ENCODE measurements around the gene PPP2R2C. TPM values are rescaled to one million over a fixed set of nuclear protein-coding genes. Genes with fewer than 3 reads are reported as not detected.

The PPP2R2C gene
- total RNA-seq, 1 experiment from 2014 or later, result 26.7 TPM

DNA sequence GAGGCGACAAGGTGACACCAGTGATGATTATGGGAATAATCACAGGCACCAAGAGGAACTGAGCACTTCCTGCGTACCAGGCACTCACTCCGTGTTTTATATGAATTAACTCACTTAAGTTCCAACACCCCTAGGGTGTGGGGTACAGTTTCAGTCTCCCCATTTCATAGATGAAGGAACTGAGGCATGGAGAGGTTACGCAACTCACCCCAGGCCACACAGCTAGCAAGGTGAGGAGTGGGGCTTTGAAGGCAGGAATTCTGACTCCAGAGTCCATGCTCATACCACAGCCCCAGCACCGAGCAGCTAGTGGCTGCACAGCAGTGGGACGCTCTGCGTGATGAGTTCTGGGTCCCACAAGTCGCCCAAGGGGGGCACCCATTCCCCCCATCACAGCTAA is 29.9 kb downstream of the PPP2R2C start:
- BruUV-seq (replicated peaks), result no TSS peak
- in situ Hi-C loops (cut with HindIII; ENCODE audit: low pct_unique_long_range_greater_than_20kb, low sequenced_read_pairs), result no loop called here
- DNase-seq (ENCODE audit: low read depth, low spot score) (no peak), ATAC-seq (no peak)
- ChIA-PET CTCF (interaction anchor here (0.6 kb wide), 1 partner anchor 97 kb away, joined by 3 read pairs; no protein-coding TSS in a partner anchor), POLR2A (no interaction called here)
- Histone ChIP-seq H3K4me1 (ENCODE audit: control insufficient read depth, insufficient read depth, low read length) (no peaks in the 10 kb centered on the region), H3K27ac (ENCODE audit: low read length) (no peak overlapping the region), H3K27me3 (ENCODE audit: control insufficient read depth, insufficient read depth, low read length) (no peaks in the 10 kb centered on the region), H3K36me3 (ENCODE audit: control insufficient read depth, insufficient read depth, low read length) (no peaks in the 10 kb centered on the region), H3K4me3 (ENCODE audit: low read depth in 2 of 2, low read length in 2 of 2) (no peak overlapping the region), H3K9me3 (ENCODE audit: control insufficient read depth, insufficient read depth, low read depth, low read length) (no peaks in the 10 kb centered on the region)
- TF ChIP-seq, protein P1, sequence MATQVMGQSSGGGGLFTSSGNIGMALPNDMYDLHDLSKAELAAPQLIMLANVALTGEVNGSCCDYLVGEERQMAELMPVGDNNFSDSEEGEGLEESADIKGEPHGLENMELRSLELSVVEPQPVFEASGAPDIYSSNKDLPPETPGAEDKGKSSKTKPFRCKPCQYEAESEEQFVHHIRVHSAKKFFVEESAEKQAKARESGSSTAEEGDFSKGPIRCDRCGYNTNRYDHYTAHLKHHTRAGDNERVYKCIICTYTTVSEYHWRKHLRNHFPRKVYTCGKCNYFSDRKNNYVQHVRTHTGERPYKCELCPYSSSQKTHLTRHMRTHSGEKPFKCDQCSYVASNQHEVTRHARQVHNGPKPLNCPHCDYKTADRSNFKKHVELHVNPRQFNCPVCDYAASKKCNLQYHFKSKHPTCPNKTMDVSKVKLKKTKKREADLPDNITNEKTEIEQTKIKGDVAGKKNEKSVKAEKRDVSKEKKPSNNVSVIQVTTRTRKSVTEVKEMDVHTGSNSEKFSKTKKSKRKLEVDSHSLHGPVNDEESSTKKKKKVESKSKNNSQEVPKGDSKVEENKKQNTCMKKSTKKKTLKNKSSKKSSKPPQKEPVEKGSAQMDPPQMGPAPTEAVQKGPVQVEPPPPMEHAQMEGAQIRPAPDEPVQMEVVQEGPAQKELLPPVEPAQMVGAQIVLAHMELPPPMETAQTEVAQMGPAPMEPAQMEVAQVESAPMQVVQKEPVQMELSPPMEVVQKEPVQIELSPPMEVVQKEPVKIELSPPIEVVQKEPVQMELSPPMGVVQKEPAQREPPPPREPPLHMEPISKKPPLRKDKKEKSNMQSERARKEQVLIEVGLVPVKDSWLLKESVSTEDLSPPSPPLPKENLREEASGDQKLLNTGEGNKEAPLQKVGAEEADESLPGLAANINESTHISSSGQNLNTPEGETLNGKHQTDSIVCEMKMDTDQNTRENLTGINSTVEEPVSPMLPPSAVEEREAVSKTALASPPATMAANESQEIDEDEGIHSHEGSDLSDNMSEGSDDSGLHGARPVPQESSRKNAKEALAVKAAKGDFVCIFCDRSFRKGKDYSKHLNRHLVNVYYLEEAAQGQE (IDR thresholded peaks at IDR 0.05; ENCODE audit: insufficient read depth in 1 of 2, low read depth in 2 of 2, low read length in 1 of 2), result no peak
- intact Hi-C loops (cut with micrococcal nuclease; ENCODE audit: unreplicated experiment), result no loop called here

DNA sequence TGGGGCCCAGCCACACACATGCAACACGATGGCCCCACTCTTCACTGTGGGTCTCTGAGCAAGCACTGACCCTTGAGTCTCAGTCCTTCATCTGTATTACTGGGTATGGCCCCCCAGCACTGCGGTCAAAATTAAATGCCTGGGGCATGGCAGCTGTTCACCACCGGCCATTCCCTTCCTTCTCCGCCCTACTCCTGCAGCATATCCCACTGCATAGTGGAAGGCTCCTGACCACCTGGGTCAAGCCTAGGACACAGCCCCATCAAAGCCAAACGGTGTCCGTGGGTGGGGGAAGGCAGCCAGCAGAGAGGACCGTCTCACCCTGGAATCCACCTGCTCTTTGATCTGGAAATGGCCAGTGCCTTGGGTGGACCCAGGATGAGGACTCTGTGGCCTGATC is 30.7 kb downstream of the PPP2R2C start:
- no peak overlapping the region for H3K4me3 ChIP-seq (ENCODE audit: low read depth in 2 of 2, low read length in 2 of 2)
- no peaks in the 10 kb centered on the region for H3K4me1 ChIP-seq (ENCODE audit: control insufficient read depth, insufficient read depth, low read length)
- no peak for DNase-seq (ENCODE audit: low read depth, low spot score)
- ChIA-PET POLR2A (no interaction called here), CTCF (no interaction called here)
- intact Hi-C loops (cut with micrococcal nuclease; ENCODE audit: unreplicated experiment), result no loop called here
- H3K27me3 ChIP-seq (ENCODE audit: control insufficient read depth, insufficient read depth, low read length), result no peaks in the 10 kb centered on the region
- no TSS peak for BruUV-seq (replicated peaks)
- no peaks in the 10 kb centered on the region for H3K9me3 ChIP-seq (ENCODE audit: control insufficient read depth, insufficient read depth, low read depth, low read length)
- in situ Hi-C loops (cut with HindIII; ENCODE audit: low pct_unique_long_range_greater_than_20kb, low sequenced_read_pairs), result no loop called here
- TF ChIP-seq CTCF (IDR thresholded peaks at IDR 0.05) (no peak), TCF7L2 (IDR thresholded peaks at IDR 0.05; ENCODE audit: low read depth, low read length) (no peak), POLR2AphosphoS5 (IDR thresholded peaks at IDR 0.05; ENCODE audit: low read depth, low read length) (no peak), SIN3A (IDR thresholded peaks at IDR 0.05; ENCODE audit: borderline replicate concordance, insufficient read depth, low read depth, low read length) (no peak)
- TF ChIP-seq, protein P1 (IDR thresholded peaks at IDR 0.05; ENCODE audit: insufficient read depth in 1 of 2, low read depth in 2 of 2, low read length in 1 of 2), result no peak
- H3K27ac ChIP-seq (ENCODE audit: low read length), result no peak overlapping the region
- ATAC-seq, result no peak
- H3K36me3 ChIP-seq (ENCODE audit: control insufficient read depth, insufficient read depth, low read length), result no peaks in the 10 kb centered on the region
